SK-N-SH treated with all-trans-retinoic acid at 6 μM for 48 hours (cell line): ENCODE measurements around the gene LGALS1.

ENCODE experiments used
- CREB5 ChIP-seq: fragments of 250-450 bp; sonication (Bioruptor Pico); IDR thresholded peaks from 2 replicates; pipeline ENCODE4 v1.5.1; 2020; ENCODE audit warnings: low read depth, mild to moderate bottlenecking, moderate library complexity
- CSRNP3 ChIP-seq: fragments of 250-450 bp; sonication (Bioruptor Pico); IDR thresholded peaks from 2 replicates; pipeline ENCODE4 v1.5.1; 2021; ENCODE audit warnings: mild to moderate bottlenecking, moderate library complexity
- ISL1 ChIP-seq: fragments of 250-450 bp; sonication (Bioruptor Pico); IDR thresholded peaks from 2 replicates; pipeline ENCODE4 v2.1.2; 2022; ENCODE audit warnings: mild to moderate bottlenecking, moderate library complexity
- OSR1 ChIP-seq: fragments of 250-450 bp; sonication (Bioruptor Pico); IDR thresholded peaks from 2 replicates; pipeline ENCODE4 v1.8.0; 2022; ENCODE audit warnings: moderate library complexity, mild to moderate bottlenecking, inconsistent platforms
- PATZ1 ChIP-seq: fragments of 250-450 bp; sonication (Bioruptor Pico); IDR thresholded peaks from 2 replicates; pipeline ENCODE4 v1.8.0; 2020; ENCODE audit warnings: mild to moderate bottlenecking, moderate library complexity, borderline replicate concordance
- POU6F1 ChIP-seq: fragments of 250-450 bp; sonication (Bioruptor Pico); IDR thresholded peaks from 2 replicates; pipeline ENCODE4 v1.8.0; 2021; ENCODE audit warnings: low read depth, mild to moderate bottlenecking, moderate library complexity, borderline replicate concordance
- PPARA ChIP-seq: fragments of 250-450 bp; sonication (Bioruptor Pico); IDR thresholded peaks from 2 replicates; pipeline ENCODE4 v1.5.0; 2020; ENCODE audit warnings: mild to moderate bottlenecking, borderline replicate concordance
- RARB ChIP-seq: fragments of 250-450 bp; sonication (Bioruptor Pico); IDR thresholded peaks from 2 replicates; pipeline ENCODE4 v1.8.0; 2021; ENCODE audit warnings: mild to moderate bottlenecking, moderate library complexity
- SNAI2 ChIP-seq: fragments of 250-450 bp; sonication (Bioruptor Pico); IDR thresholded peaks from 2 replicates; pipeline ENCODE4 v1.5.0; 2020; ENCODE audit warnings: mild to moderate bottlenecking, moderate library complexity
- TSHZ2 ChIP-seq: fragments of 250-450 bp; sonication (Bioruptor Pico); IDR thresholded peaks from 2 replicates; pipeline ENCODE4 v1.5.0; 2020; ENCODE audit warnings: mild to moderate bottlenecking, moderate library complexity
- ZFP3 ChIP-seq: fragments of 250-450 bp; sonication (Bioruptor Pico); IDR thresholded peaks from 2 replicates; pipeline ENCODE4 v1.5.0; 2020; ENCODE audit warnings: mild to moderate bottlenecking, moderate library complexity
- ZFP30 ChIP-seq: fragments of 450-650 bp; formaldehyde crosslinking; IDR thresholded peaks from 2 replicates; pipeline ENCODE4 v1.5.0; 2022; ENCODE audit warnings: mild to moderate bottlenecking, moderate library complexity
- ZNF70 ChIP-seq: fragments of 450-650 bp; formaldehyde crosslinking; IDR thresholded peaks from 2 replicates; pipeline ENCODE4 v1.5.0; 2020; ENCODE audit warnings: mild to moderate bottlenecking, moderate library complexity

GRCh38 chr22:37672206-37672919 is 3.1 kb upstream of the LGALS1 start:
- no peak for TF ChIP-seq CREB5 (CRISPR knock-in tag)
- TF ChIP-seq PATZ1 (CRISPR knock-in tag) = no peak
- no peak for TF ChIP-seq ZNF70 (CRISPR knock-in tag)
- no peak for TF ChIP-seq CSRNP3 (CRISPR knock-in tag)
- no peak for TF ChIP-seq RARB (CRISPR knock-in tag)
- TF ChIP-seq TSHZ2 = no peak
- no peak for TF ChIP-seq PPARA (CRISPR knock-in tag)
- TF ChIP-seq SNAI2 (CRISPR knock-in tag) = no peak
- TF ChIP-seq ZFP30 (CRISPR knock-in tag) = no peak
- no peak for TF ChIP-seq ISL1 (CRISPR knock-in tag)
- TF ChIP-seq ZFP3 (CRISPR knock-in tag) = no peak
- no peak for TF ChIP-seq POU6F1
- TF ChIP-seq OSR1 (CRISPR knock-in tag) = no peak
